ENCODE data around the gene STK35. TPM values are rescaled to one million over a fixed set of nuclear protein-coding genes. Genes with fewer than 3 reads are reported as not detected.

STK35 gene
- total RNA-seq, 4 donors from 2014 or later, result 13.3 to 26.1 (median 20.5) TPM

GRCh38 chr20:2084703-2085102 is 16.9 kb upstream of the STK35 start:
- Histone ChIP-seq H3K4me3 (no peak overlapping the region), H3K4me1 (peaks cover 0 to 5% (median 0%) of the 10 kb centered on the region in 4 donors), H3K9me3 (peaks cover 0 to 2% (median 0%) of the 10 kb centered on the region in 4 donors), H3K36me3 (no peaks in the 10 kb centered on the region), H3K27me3 (peaks cover 0 to 15% of the 10 kb centered on the region in 2 donors), H3K27ac (no peak overlapping the region)
- WGBS, 2 donors, result 62 to 63% methylated on average over 5 of the region's 5 CpGs
- no peak for DNase-seq (ENCODE audit: low spot score in 2 of 2)
- TF ChIP-seq POLR2A (IDR thresholded peaks at IDR 0.05) (no peak), EP300 (IDR thresholded peaks at IDR 0.05) (peak in 1 of 2 donors; percentile 20), CTCF (IDR thresholded peaks at IDR 0.05) (no peak)

- H3K27me3 ChIP-seq, result peaks cover 0 to 17% of the 10 kb centered on the region in 2 donors
- TF ChIP-seq CTCF (IDR thresholded peaks at IDR 0.05) (peak in 1 of 5 experiments; percentile 3), POLR2A (IDR thresholded peaks at IDR 0.05) (no peak), EP300 (IDR thresholded peaks at IDR 0.05) (no peak)
- no peaks in the 10 kb centered on the region for H3K9me3 ChIP-seq
- DNase-seq (ENCODE audit: low spot score in 2 of 2), result no peak
- H3K4me1 ChIP-seq, result peaks cover 0 to 5% (median 0%) of the 10 kb centered on the region in 4 donors
- 33 to 46% methylated on average over 11 of the region's 11 CpGs for WGBS, 2 donors
- no peak overlapping the region for H3K27ac ChIP-seq
- no peak overlapping the region for H3K4me3 ChIP-seq
- no peaks in the 10 kb centered on the region for H3K36me3 ChIP-seq
These were observed 15.2 kb upstream of the STK35 start for GRCh38 chr20:2086177-2086979.

GRCh38 chr20:2086980-2087377 is 14.6 kb upstream of the STK35 start:
- Histone ChIP-seq H3K36me3 (no peaks in the 10 kb centered on the region), H3K27ac (no peak overlapping the region), H3K4me1 (peaks cover 0 to 5% (median 0%) of the 10 kb centered on the region in 4 donors), H3K4me3 (no peak overlapping the region), H3K9me3 (no peaks in the 10 kb centered on the region), H3K27me3 (peaks cover 0 to 23% of the 10 kb centered on the region in 2 donors)
- WGBS, 2 donors, result 45 to 63% methylated on average over 2 of the region's 2 CpGs
- DNase-seq (ENCODE audit: low spot score in 2 of 2), result no peak
- TF ChIP-seq POLR2A (IDR thresholded peaks at IDR 0.05) (no peak), CTCF (IDR thresholded peaks at IDR 0.05) (no peak), EP300 (IDR thresholded peaks at IDR 0.05) (no peak)

- DNase-seq (ENCODE audit: low spot score in 2 of 2), result no peak
- TF ChIP-seq EP300 (IDR thresholded peaks at IDR 0.05), result no peak
- no peak for TF ChIP-seq CTCF (IDR thresholded peaks at IDR 0.05)
- TF ChIP-seq POLR2A (IDR thresholded peaks at IDR 0.05), result no peak
- H3K4me3 ChIP-seq, result no peak overlapping the region
- H3K9me3 ChIP-seq, result no peaks in the 10 kb centered on the region
- H3K27me3 ChIP-seq, result peaks cover 0 to 38% of the 10 kb centered on the region in 2 donors
- H3K4me1 ChIP-seq, result peaks cover 0 to 5% (median 0%) of the 10 kb centered on the region in 4 donors
- H3K27ac ChIP-seq, result no peak overlapping the region
- 23 to 30% methylated on average over 2 of the region's 2 CpGs for WGBS, 2 donors
- no peaks in the 10 kb centered on the region for H3K36me3 ChIP-seq
These were observed 12.7 kb upstream of the STK35 start for GRCh38 chr20:2088891-2089290.

DNA sequence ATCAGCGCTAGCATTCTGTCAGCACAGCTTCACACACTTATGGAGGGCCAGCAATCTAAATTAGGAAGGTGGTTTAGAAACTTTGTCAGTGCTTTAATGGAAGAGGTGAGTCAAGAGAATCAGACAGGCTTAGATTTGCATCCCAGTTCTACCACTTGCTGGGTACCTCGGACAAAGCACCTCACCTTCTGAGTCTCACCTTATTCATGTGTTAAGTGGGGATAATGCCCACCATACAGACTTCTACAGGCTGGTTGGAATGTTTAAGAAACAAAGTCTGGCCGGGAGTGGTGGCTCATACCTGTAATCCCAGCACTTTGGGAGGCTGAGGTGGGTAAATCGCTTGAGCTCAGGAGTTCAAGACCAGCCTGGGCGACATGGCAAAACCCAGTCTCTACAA is 12.2 kb upstream of the STK35 start:
- H3K27ac ChIP-seq, result no peak overlapping the region
- DNase-seq (ENCODE audit: low spot score in 2 of 2), result no peak
- H3K27me3 ChIP-seq, result peaks cover 0 to 43% of the 10 kb centered on the region in 2 donors
- no peaks in the 10 kb centered on the region for H3K36me3 ChIP-seq
- peaks cover 0 to 5% (median 0%) of the 10 kb centered on the region in 4 donors for H3K4me1 ChIP-seq
- WGBS, 2 donors, result 65% methylated on average over 5 of the region's 5 CpGs
- no peak overlapping the region for H3K4me3 ChIP-seq
- H3K9me3 ChIP-seq, result no peaks in the 10 kb centered on the region
- TF ChIP-seq POLR2A (IDR thresholded peaks at IDR 0.05) (no peak), EP300 (IDR thresholded peaks at IDR 0.05) (no peak), CTCF (IDR thresholded peaks at IDR 0.05) (no peak)

All from tibial nerve (tissue), 4 donors.